ENCODE data around the gene BMP3. TPM values are rescaled to one million over a fixed set of nuclear protein-coding genes. Genes with fewer than 3 reads are reported as not detected.

Gene BMP3
- total and polyA plus RNA-seq, 2 donors (not counting 3 experiments of a cell fraction or from before 2014, with no cell fraction given) = not detected

DNA sequence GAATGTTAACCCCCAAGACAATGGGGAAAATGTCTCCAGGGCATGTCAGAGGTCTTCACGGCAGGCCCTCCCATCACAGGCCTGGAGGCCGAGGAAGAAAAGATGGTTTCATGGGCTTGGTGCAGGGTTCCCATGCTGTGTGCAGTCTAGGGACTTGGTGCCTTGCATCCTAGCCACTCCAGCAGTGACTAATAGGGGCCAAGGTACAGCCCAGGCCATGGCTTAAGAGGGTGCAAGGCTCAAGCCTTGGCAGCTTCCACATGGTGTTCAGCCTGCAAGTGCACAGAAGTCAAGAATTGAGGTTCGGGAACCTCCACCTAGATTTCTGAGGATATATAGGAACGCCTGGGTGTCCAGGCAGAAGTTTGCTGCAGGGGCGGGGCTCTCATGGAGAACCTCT, 50.6 kb downstream of the BMP3 start:
- no peak overlapping the region for H3K27ac ChIP-seq (ENCODE audit: insufficient read depth, low read depth, low read length)
- no peak overlapping the region for H3K9ac ChIP-seq (replicated peaks; ENCODE audit: extremely low read depth, insufficient read depth, low read length)
- intact Hi-C loops (cut with micrococcal nuclease) = no loop called here
- no peak for DNase-seq (ENCODE audit: low read depth, low spot score)
- no peaks in the 10 kb centered on the region for H3K9me3 ChIP-seq (replicated peaks; ENCODE audit: control insufficient read depth, insufficient read depth, low read length)
- dilution Hi-C loops (cut with MboI; ENCODE audit: extremely low pct_ligation_motif_present, low sequenced_read_pairs) = no loop called here
- H4K20me1 ChIP-seq (replicated peaks; ENCODE audit: control insufficient read depth, extremely low read depth, insufficient read depth, low read length) = no peaks in the 10 kb centered on the region
- CTCF ChIA-PET = no interaction called here
- no TSS peak for BruUV-seq (replicated peaks)
- no peak overlapping the region for H3K4me3 ChIP-seq (replicated peaks in 1 of 3; ENCODE audit: insufficient read depth in 1 of 3, low read depth in 1 of 3, low read length in 3 of 3)
- no peak overlapping the region for H2AFZ ChIP-seq (ENCODE audit: low read depth, low read length)
- H3K9me1 ChIP-seq (replicated peaks; ENCODE audit: control insufficient read depth, extremely low read depth, insufficient read depth, low read length) = no peaks in the 10 kb centered on the region
- POLR2A ChIA-PET = no interaction called here
- no peak for TF ChIP-seq POLR2A (IDR thresholded peaks at IDR 0.05; ENCODE audit: low read depth, low read length)
- TF ChIP-seq FOS (IDR thresholded peaks at IDR 0.05; ENCODE audit: borderline replicate concordance, insufficient read depth, low read length) = no peak
- TF ChIP-seq POLR2AphosphoS5 (IDR thresholded peaks at IDR 0.05; ENCODE audit: insufficient read depth, low read depth, low read length) = no peak
- TF ChIP-seq JUN (IDR thresholded peaks at IDR 0.05; ENCODE audit: borderline replicate concordance, insufficient read depth, insufficient read length, low read depth) = no peak
- TF ChIP-seq, protein P1, sequence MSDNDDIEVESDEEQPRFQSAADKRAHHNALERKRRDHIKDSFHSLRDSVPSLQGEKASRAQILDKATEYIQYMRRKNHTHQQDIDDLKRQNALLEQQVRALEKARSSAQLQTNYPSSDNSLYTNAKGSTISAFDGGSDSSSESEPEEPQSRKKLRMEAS (IDR thresholded peaks at IDR 0.05; ENCODE audit: insufficient read depth, insufficient read length) = no peak
- no peak for TF ChIP-seq MYC (IDR thresholded peaks at IDR 0.05; ENCODE audit: low read depth, low read length)
- no peak for TF ChIP-seq GATA2 (IDR thresholded peaks at IDR 0.05; ENCODE audit: insufficient read depth, insufficient read length, low read depth, low read length)
- TF ChIP-seq, protein P2, sequence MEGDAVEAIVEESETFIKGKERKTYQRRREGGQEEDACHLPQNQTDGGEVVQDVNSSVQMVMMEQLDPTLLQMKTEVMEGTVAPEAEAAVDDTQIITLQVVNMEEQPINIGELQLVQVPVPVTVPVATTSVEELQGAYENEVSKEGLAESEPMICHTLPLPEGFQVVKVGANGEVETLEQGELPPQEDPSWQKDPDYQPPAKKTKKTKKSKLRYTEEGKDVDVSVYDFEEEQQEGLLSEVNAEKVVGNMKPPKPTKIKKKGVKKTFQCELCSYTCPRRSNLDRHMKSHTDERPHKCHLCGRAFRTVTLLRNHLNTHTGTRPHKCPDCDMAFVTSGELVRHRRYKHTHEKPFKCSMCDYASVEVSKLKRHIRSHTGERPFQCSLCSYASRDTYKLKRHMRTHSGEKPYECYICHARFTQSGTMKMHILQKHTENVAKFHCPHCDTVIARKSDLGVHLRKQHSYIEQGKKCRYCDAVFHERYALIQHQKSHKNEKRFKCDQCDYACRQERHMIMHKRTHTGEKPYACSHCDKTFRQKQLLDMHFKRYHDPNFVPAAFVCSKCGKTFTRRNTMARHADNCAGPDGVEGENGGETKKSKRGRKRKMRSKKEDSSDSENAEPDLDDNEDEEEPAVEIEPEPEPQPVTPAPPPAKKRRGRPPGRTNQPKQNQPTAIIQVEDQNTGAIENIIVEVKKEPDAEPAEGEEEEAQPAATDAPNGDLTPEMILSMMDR (IDR thresholded peaks at IDR 0.05; ENCODE audit: extremely low read depth in 1 of 2, insufficient read depth in 1 of 2, low read depth in 1 of 2, low read length in 2 of 2) = no peak
- TF ChIP-seq EZH2 (IDR thresholded peaks at IDR 0.05; ENCODE audit: borderline replicate concordance, low read depth, low read length, severe bottlenecking) = no peak
- no peaks in the 10 kb centered on the region for H3K36me3 ChIP-seq (ENCODE audit: control insufficient read depth in 2 of 2, extremely low read depth in 1 of 2, insufficient read depth in 2 of 2, low read length in 2 of 2)
- no peaks in the 10 kb centered on the region for H3K79me2 ChIP-seq (ENCODE audit: control insufficient read depth, insufficient read depth, low read length)
- no peaks in the 10 kb centered on the region for H3K27me3 ChIP-seq (ENCODE audit: control insufficient read depth in 2 of 2, insufficient read depth in 2 of 2, low read length in 2 of 2)
- no peak overlapping the region for H3K4me2 ChIP-seq (ENCODE audit: insufficient read depth, low read length)
- H3K4me1 ChIP-seq (ENCODE audit: control insufficient read depth, extremely low read depth, insufficient read depth, low read length) = no peaks in the 10 kb centered on the region
- FAIRE-seq = no peak

Measured in endothelial cell of umbilical vein (primary cell).